Gastrocnemius medialis (tissue), 4 donors: ENCODE data around the gene INSRR. TPM values are rescaled to one million over a fixed set of nuclear protein-coding genes. Genes with fewer than 3 reads are reported as not detected.

Experiments used
- ATAC-seq, 2 donors: fragments of 150-250 bp; one replicate each; pipeline ENCODE4 v1.9.1; 2016
- DNase-seq, 2 donors: peaks; one replicate each; pipeline ENCODE4 v3.0.0-alpha.2; 2019
- H3K27ac ChIP-seq, 4 donors: fragments of 200-600 bp; sonication (generic); 1 replicate in 1 of 4; 2 replicates in 3 of 4; pipeline ENCODE4 v1.5.1; 2016 to 2018; ENCODE audit warnings: mild to moderate bottlenecking in 2 of 4, moderate library complexity in 1 of 4
- H3K27me3 ChIP-seq, 3 donors: fragments of 200-600 bp; sonication (generic) in 2 of 3; 1 replicate in 1 of 3; 2 replicates in 2 of 3; pipeline versions ENCODE4 v1.5.1 to v1.6.0; 2016 to 2019; ENCODE audit warnings: mild to moderate bottlenecking in 1 of 3, moderate library complexity in 1 of 3
- H3K36me3 ChIP-seq, 2 donors: fragments of 200-600 bp; sonication (generic) in 1 of 2; one replicate each; pipeline ENCODE4 v1.5.1; 2017 to 2018
- H3K4me1 ChIP-seq, 2 donors: fragments of 200-600 bp; sonication (generic) in 1 of 2; one replicate each; pipeline ENCODE4 v1.5.1; 2016 to 2017; ENCODE audit warnings: mild to moderate bottlenecking in 2 of 2
- H3K4me3 ChIP-seq, 4 donors: fragments of 200-600 bp; sonication (generic) in 3 of 4; 1 replicate in 1 of 4; 2 replicates in 3 of 4; pipeline ENCODE4 v1.5.1; 2016 to 2019; ENCODE audit warnings: mild to moderate bottlenecking in 2 of 4
- H3K9me3 ChIP-seq, 3 donors: fragments of 200-600 bp; sonication (generic) in 2 of 3; 1 replicate in 1 of 3; 2 replicates in 2 of 3; pipeline ENCODE4 v1.5.1; 2016 to 2019
- CTCF ChIP-seq, 5 experiments: fragments of 450-650 bp in 3 of 5; fragments of 200-600 bp in 2 of 5; sonication (generic) in 2 of 5; IDR thresholded peaks in 4 of 5; conservative IDR thresholded peaks in 1 of 5; 1 replicate in 4 of 5; 2 replicates in 1 of 5; pipeline ENCODE4 v1.5.1; 2016 to 2019; ENCODE audit warnings: antibody characterized with exemption in 5 of 5, mild to moderate bottlenecking in 3 of 5, moderate library complexity in 3 of 5
- POLR2A ChIP-seq, 2 donors: fragments of 450-650 bp; IDR thresholded peaks; one replicate each; pipeline ENCODE4 v1.6.1; 2017; ENCODE audit warnings: antibody characterized with exemption in 2 of 2, mild to moderate bottlenecking in 2 of 2, moderate library complexity in 2 of 2
- in situ Hi-C, 4 donors: fragments of 200-750 bp; cut with MboI; loops; one replicate each; pipeline versions ENCODE4 v1.15.0 to v1.8.0; 2017; ENCODE audit warnings: low sequenced_read_pairs in 4 of 4
- intact Hi-C: fragments of 100-400 bp; cut with DNase I; formaldehyde crosslinking; loops from one replicate; pipeline ENCODE4 v1.15.1; 2023; ENCODE audit warnings: low total_unique reads
- total RNA-seq, 4 donors: library from RNA; depleted of rRNA; stranded (reverse); fragments of >200 nt; gene quantifications; one replicate each; pipeline versions ENCODE4 v1.1.0 to v1.2.3, GENCODE V29; 2016

The INSRR gene
- total RNA-seq, 4 donors from 2014 or later: not detected

- no peaks in the 10 kb centered on the region for H3K27me3 ChIP-seq
- H3K36me3 ChIP-seq: no peaks in the 10 kb centered on the region
- in situ Hi-C loops: no loop called here
- peaks cover 11 to 15% of the 10 kb centered on the region in 2 donors for H3K4me1 ChIP-seq
- TF ChIP-seq POLR2A (IDR thresholded peaks at IDR 0.05) (no peak), CTCF (IDR thresholded peaks at IDR 0.05 in 4 of 5, conservative IDR thresholded peaks at IDR 0.05 in 1 of 5) (no peak)
- H3K27ac ChIP-seq: peak overlapping the region; percentile 69 to 76 (median 70)
- H3K9me3 ChIP-seq: no peaks in the 10 kb centered on the region
- DNase-seq (no peak), ATAC-seq (no peak)
- H3K4me3 ChIP-seq: peak overlapping the region in 2 of 4 donors; percentile 56 to 62
- intact Hi-C loops: no loop called here
These were observed 44.2 kb downstream of the INSRR start for GRCh38 chr1:156814571-156815260.

- peaks cover 11 to 15% of the 10 kb centered on the region in 2 donors for H3K4me1 ChIP-seq
- intact Hi-C loops: no loop called here
- in situ Hi-C loops: no loop called here
- no peaks in the 10 kb centered on the region for H3K27me3 ChIP-seq
- no peaks in the 10 kb centered on the region for H3K9me3 ChIP-seq
- peak; percentile 47 to 72 for ATAC-seq
- TF ChIP-seq CTCF (IDR thresholded peaks at IDR 0.05 in 4 of 5, conservative IDR thresholded peaks at IDR 0.05 in 1 of 5): peak; percentile 35 to 69 (median 46)
- TF ChIP-seq POLR2A (IDR thresholded peaks at IDR 0.05): no peak
- peak overlapping the region; percentile 5 to 71 (median 42) for H3K27ac ChIP-seq
- H3K4me3 ChIP-seq: peak overlapping the region; percentile 55 to 62 (median 56)
- no peaks in the 10 kb centered on the region for H3K36me3 ChIP-seq
- peak in 1 of 2 donors; percentile 51 for DNase-seq
These were observed 45.0 kb downstream of the INSRR start for GRCh38 chr1:156813750-156814570.

- in situ Hi-C loops: no loop called here
- no peaks in the 10 kb centered on the region for H3K36me3 ChIP-seq
- no peaks in the 10 kb centered on the region for H3K9me3 ChIP-seq
- peak overlapping the region in 1 of 4 donors; percentile 70 for H3K27ac ChIP-seq
- ATAC-seq: no peak
- intact Hi-C loops: no loop called here
- TF ChIP-seq CTCF (IDR thresholded peaks at IDR 0.05 in 4 of 5, conservative IDR thresholded peaks at IDR 0.05 in 1 of 5): no peak
- no peak for TF ChIP-seq POLR2A (IDR thresholded peaks at IDR 0.05)
- peak overlapping the region; percentile 55 to 62 (median 56) for H3K4me3 ChIP-seq
- DNase-seq: no peak
- H3K4me1 ChIP-seq: peaks cover 11 to 15% of the 10 kb centered on the region in 2 donors
- no peaks in the 10 kb centered on the region for H3K27me3 ChIP-seq
These were observed 45.6 kb downstream of the INSRR start for GRCh38 chr1:156813298-156813697.

- DNase-seq (no peak), ATAC-seq (no peak)
- H3K4me1 ChIP-seq: peaks cover 13 to 15% of the 10 kb centered on the region in 2 donors
- no peaks in the 10 kb centered on the region for H3K9me3 ChIP-seq
- H3K27me3 ChIP-seq: no peaks in the 10 kb centered on the region
- TF ChIP-seq POLR2A (IDR thresholded peaks at IDR 0.05) (no peak), CTCF (IDR thresholded peaks at IDR 0.05 in 4 of 5, conservative IDR thresholded peaks at IDR 0.05 in 1 of 5) (no peak)
- H3K4me3 ChIP-seq: no peak overlapping the region
- intact Hi-C loops: no loop called here
- H3K27ac ChIP-seq: no peak overlapping the region
- H3K36me3 ChIP-seq: no peaks in the 10 kb centered on the region
- in situ Hi-C loops: no loop called here
These were observed 46.5 kb downstream of the INSRR start for GRCh38 chr1:156812293-156812990.
